ENCODE measurements around the gene ACSS1.

The ACSS1 gene

DNA sequence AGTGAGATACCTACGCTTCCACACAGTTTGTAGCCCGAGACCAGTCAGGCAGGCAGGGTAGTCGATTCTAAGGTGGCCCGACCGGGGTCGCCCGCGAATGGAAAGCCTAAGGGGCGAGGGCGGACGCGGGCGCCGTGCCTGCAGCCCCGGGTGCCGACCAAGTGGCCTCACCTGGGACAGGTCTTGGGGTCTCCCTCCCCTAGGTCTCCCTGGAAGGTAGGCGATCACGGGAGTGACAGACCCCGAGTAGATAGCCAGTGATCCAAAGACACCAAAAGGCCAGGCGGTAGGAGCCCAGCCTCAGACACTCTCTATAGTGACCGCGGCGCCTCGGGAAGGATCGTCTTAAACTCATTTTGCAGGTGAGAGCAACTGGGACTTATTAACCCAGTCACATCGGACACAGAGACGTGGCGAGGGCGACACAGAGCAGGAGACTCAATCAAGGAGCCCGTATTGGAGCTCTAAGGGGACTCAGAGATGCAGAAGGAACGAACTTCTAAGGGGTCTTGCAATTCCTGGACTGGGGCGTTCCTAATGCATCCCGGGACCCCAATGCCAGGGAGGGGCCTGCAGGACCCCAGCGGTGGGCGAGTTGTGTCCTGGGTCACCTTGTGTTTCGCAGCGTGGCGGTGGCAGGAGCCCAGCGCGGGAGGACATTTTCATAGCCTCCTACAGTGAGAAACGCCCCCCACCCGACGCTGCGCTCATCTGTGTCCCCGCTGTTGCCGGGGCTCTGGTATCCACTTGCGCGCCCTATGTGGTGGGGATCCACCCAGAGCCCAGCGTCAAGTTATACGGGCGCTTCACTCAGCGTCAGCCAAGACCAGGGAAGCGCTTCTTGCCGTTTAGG, 26.1 kb upstream of the ACSS1 start:
- TF ChIP-seq ZNF565 (CRISPR knock-in tag; conservative IDR thresholded peaks at IDR 0.05; ENCODE audit: low read depth), result no peak
- TF ChIP-seq SNAI2 (CRISPR knock-in tag; IDR thresholded peaks at IDR 0.05), result no peak
- TF ChIP-seq BACH2 (CRISPR knock-in tag; IDR thresholded peaks at IDR 0.05; ENCODE audit: borderline replicate concordance), result no peak
- TF ChIP-seq ZFP3 (CRISPR knock-in tag; IDR thresholded peaks at IDR 0.05), result no peak
- TF ChIP-seq, protein P1, sequence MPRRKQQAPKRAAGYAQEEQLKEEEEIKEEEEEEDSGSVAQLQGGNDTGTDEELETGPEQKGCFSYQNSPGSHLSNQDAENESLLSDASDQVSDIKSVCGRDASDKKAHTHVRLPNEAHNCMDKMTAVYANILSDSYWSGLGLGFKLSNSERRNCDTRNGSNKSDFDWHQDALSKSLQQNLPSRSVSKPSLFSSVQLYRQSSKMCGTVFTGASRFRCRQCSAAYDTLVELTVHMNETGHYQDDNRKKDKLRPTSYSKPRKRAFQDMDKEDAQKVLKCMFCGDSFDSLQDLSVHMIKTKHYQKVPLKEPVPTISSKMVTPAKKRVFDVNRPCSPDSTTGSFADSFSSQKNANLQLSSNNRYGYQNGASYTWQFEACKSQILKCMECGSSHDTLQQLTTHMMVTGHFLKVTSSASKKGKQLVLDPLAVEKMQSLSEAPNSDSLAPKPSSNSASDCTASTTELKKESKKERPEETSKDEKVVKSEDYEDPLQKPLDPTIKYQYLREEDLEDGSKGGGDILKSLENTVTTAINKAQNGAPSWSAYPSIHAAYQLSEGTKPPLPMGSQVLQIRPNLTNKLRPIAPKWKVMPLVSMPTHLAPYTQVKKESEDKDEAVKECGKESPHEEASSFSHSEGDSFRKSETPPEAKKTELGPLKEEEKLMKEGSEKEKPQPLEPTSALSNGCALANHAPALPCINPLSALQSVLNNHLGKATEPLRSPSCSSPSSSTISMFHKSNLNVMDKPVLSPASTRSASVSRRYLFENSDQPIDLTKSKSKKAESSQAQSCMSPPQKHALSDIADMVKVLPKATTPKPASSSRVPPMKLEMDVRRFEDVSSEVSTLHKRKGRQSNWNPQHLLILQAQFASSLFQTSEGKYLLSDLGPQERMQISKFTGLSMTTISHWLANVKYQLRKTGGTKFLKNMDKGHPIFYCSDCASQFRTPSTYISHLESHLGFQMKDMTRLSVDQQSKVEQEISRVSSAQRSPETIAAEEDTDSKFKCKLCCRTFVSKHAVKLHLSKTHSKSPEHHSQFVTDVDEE (CRISPR knock-in tag; IDR thresholded peaks at IDR 0.05), result no peak
- TF ChIP-seq ZNF70 (CRISPR knock-in tag; IDR thresholded peaks at IDR 0.05), result no peak
- TF ChIP-seq TOX (CRISPR knock-in tag; IDR thresholded peaks at IDR 0.05; ENCODE audit: borderline replicate concordance), result no peak
- TF ChIP-seq RARB (CRISPR knock-in tag; IDR thresholded peaks at IDR 0.05), result no peak
- TF ChIP-seq ARNTL (CRISPR knock-in tag; IDR thresholded peaks at IDR 0.05; ENCODE audit: borderline replicate concordance, low read depth), result no peak
- TF ChIP-seq PPARA (CRISPR knock-in tag; IDR thresholded peaks at IDR 0.05; ENCODE audit: borderline replicate concordance), result no peak
- no peak for TF ChIP-seq ISL1 (CRISPR knock-in tag; IDR thresholded peaks at IDR 0.05)
- no peak for TF ChIP-seq GLIS3 (CRISPR knock-in tag; IDR thresholded peaks at IDR 0.05)
- no peak for TF ChIP-seq OSR1 (CRISPR knock-in tag; IDR thresholded peaks at IDR 0.05)
- no peak for TF ChIP-seq ZC3H10 (CRISPR knock-in tag; IDR thresholded peaks at IDR 0.05)
- TF ChIP-seq TCF4 (CRISPR knock-in tag; IDR thresholded peaks at IDR 0.05; ENCODE audit: borderline replicate concordance), result no peak
- TF ChIP-seq, protein P2, sequence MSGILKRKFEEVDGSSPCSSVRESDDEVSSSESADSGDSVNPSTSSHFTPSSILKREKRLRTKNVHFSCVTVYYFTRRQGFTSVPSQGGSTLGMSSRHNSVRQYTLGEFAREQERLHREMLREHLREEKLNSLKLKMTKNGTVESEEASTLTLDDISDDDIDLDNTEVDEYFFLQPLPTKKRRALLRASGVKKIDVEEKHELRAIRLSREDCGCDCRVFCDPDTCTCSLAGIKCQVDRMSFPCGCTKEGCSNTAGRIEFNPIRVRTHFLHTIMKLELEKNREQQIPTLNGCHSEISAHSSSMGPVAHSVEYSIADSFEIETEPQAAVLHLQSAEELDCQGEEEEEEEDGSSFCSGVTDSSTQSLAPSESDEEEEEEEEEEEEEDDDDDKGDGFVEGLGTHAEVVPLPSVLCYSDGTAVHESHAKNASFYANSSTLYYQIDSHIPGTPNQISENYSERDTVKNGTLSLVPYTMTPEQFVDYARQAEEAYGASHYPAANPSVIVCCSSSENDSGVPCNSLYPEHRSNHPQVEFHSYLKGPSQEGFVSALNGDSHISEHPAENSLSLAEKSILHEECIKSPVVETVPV (CRISPR knock-in tag; IDR thresholded peaks at IDR 0.05), result no peak
- TF ChIP-seq, protein P3, sequence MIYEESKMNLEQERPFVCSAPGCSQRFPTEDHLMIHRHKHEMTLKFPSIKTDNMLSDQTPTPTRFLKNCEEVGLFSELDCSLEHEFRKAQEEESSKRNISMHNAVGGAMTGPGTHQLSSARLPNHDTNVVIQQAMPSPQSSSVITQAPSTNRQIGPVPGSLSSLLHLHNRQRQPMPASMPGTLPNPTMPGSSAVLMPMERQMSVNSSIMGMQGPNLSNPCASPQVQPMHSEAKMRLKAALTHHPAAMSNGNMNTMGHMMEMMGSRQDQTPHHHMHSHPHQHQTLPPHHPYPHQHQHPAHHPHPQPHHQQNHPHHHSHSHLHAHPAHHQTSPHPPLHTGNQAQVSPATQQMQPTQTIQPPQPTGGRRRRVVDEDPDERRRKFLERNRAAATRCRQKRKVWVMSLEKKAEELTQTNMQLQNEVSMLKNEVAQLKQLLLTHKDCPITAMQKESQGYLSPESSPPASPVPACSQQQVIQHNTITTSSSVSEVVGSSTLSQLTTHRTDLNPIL (CRISPR knock-in tag; IDR thresholded peaks at IDR 0.05; ENCODE audit: low read depth), result no peak
- no peak for TF ChIP-seq ZFP30 (CRISPR knock-in tag; IDR thresholded peaks at IDR 0.05)
- peak; percentile 15; the same call in 1 of the 3 replicates for ATAC-seq

DNA sequence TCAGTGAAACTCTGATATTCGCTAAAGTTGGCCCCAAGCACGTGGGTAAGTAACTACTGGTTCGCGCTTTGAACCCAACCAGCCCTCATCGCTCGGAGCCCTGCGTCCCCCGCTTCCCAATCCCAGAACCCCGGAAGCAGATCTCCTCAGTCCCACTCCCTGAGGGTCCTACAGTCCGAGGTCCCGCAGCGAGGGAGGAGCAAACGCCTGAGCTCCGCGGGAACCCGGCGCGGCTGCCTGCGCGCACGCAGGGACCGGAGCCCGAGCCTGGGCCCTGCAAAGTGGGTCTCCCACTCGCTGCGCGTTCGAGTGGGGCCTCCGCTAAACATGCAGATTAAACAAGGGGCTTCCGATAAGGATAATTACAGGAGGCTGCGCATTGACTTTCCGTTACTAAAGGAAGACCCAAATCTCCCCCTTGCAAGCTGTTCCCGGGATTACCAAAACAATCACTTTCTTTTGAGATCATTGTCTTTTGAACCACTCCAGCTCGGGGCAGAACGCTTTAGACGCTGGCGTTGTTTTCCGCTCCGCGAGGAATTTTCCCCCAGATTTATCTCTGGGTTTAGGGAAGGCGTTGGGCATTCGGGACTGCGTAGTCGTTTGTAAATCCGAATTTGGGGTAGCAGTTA, 25.3 kb upstream of the ACSS1 start:
- ATAC-seq, result peak; percentile 25; the same call in 2 of the 3 replicates

More for the DNA sequence above, 25.3 kb upstream of the ACSS1 start:
- TF ChIP-seq ZNF70 (CRISPR knock-in tag; IDR thresholded peaks at IDR 0.05) (no peak), ZFP3 (CRISPR knock-in tag; IDR thresholded peaks at IDR 0.05) (no peak), OSR1 (CRISPR knock-in tag; IDR thresholded peaks at IDR 0.05) (no peak), SNAI2 (CRISPR knock-in tag; IDR thresholded peaks at IDR 0.05) (no peak), ISL1 (CRISPR knock-in tag; IDR thresholded peaks at IDR 0.05) (no peak), RARB (CRISPR knock-in tag; IDR thresholded peaks at IDR 0.05) (no peak), TOX (CRISPR knock-in tag; IDR thresholded peaks at IDR 0.05; ENCODE audit: borderline replicate concordance) (no peak), ZC3H10 (CRISPR knock-in tag; IDR thresholded peaks at IDR 0.05) (no peak)
- TF ChIP-seq, protein P1 (CRISPR knock-in tag; IDR thresholded peaks at IDR 0.05), result no peak
- TF ChIP-seq, protein P3 (CRISPR knock-in tag; IDR thresholded peaks at IDR 0.05; ENCODE audit: low read depth), result no peak
- TF ChIP-seq, protein P4, sequence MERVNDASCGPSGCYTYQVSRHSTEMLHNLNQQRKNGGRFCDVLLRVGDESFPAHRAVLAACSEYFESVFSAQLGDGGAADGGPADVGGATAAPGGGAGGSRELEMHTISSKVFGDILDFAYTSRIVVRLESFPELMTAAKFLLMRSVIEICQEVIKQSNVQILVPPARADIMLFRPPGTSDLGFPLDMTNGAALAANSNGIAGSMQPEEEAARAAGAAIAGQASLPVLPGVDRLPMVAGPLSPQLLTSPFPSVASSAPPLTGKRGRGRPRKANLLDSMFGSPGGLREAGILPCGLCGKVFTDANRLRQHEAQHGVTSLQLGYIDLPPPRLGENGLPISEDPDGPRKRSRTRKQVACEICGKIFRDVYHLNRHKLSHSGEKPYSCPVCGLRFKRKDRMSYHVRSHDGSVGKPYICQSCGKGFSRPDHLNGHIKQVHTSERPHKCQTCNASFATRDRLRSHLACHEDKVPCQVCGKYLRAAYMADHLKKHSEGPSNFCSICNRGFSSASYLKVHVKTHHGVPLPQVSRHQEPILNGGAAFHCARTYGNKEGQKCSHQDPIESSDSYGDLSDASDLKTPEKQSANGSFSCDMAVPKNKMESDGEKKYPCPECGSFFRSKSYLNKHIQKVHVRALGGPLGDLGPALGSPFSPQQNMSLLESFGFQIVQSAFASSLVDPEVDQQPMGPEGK (CRISPR knock-in tag; IDR thresholded peaks at IDR 0.05; ENCODE audit: borderline replicate concordance), result no peak

Data from SK-N-SH treated with all-trans-retinoic acid at 6 μM for 48 hours (cell line).